Measurements from ENCODE around the gene ENTPD1.

DNA sequence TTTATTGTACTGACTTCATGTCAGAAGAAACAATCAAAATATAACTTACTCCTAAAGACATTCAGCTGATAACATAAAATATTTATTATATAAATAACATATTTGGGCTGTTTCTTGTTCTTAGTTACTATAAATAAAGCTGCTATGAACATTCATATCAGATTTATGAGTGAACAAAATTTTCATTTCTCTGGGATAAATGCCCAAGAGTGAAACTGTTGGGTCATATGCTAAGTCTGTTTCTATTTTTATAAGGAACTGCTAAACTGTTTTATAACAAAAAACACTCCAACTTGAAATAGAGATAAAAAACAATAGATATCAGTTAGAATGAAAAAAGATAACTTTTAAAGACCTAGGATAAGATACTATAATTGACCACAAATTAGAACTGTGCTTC is 125.4 kb downstream of the ENTPD1 start:
- TF ChIP-seq ZNF224 (CRISPR knock-in tag; IDR thresholded peaks at IDR 0.05) (no peak), POLR2A (conservative IDR thresholded peaks at IDR 0.05) (no peak), IRF2 (CRISPR knock-in tag; IDR thresholded peaks at IDR 0.05) (no peak), CTCF (IDR thresholded peaks at IDR 0.05 in 2 of 3, conservative IDR thresholded peaks at IDR 0.05 in 1 of 3; ENCODE audit: insufficient read depth in 2 of 3, low read depth in 1 of 3, low read length in 3 of 3) (no peak), ARID4B (CRISPR knock-in tag; IDR thresholded peaks at IDR 0.05) (no peak), FIP1L1 (IDR thresholded peaks at IDR 0.05; ENCODE audit: low read depth, low read length, poor library complexity, severe bottlenecking) (no peak), NR2C2 (CRISPR knock-in tag; IDR thresholded peaks at IDR 0.05) (no peak), NR2C2 (tag; IDR thresholded peaks at IDR 0.05) (no peak)

Data from K562 (cell line).